ENCODE data around the gene ALDH1A1. TPM values are rescaled to one million over a fixed set of nuclear protein-coding genes. Genes with fewer than 3 reads are reported as not detected.
"Not testable (repeated sequence)": the region's sequence is repeated elsewhere in the genome, so short reads cannot be mapped to it uniquely, and the experiment has no call there.

The ALDH1A1 gene
- total RNA-seq, 4 donors from 2014 or later, result 184 to 561 (median 251) TPM

- Histone ChIP-seq H3K27ac (no peak overlapping the region), H3K4me1 (peaks cover 0 to 11% (median 2%) of the 10 kb centered on the region in 4 donors), H3K27me3 (no peaks in the 10 kb centered on the region), H3K4me3 (no peak overlapping the region), H3K9me3 (no peaks in the 10 kb centered on the region), H3K36me3 (peaks cover 0 to 14% (median 0%) of the 10 kb centered on the region in 3 donors)
- TF ChIP-seq POLR2A (IDR thresholded peaks at IDR 0.05), result no peak
- TF ChIP-seq, protein P1, sequence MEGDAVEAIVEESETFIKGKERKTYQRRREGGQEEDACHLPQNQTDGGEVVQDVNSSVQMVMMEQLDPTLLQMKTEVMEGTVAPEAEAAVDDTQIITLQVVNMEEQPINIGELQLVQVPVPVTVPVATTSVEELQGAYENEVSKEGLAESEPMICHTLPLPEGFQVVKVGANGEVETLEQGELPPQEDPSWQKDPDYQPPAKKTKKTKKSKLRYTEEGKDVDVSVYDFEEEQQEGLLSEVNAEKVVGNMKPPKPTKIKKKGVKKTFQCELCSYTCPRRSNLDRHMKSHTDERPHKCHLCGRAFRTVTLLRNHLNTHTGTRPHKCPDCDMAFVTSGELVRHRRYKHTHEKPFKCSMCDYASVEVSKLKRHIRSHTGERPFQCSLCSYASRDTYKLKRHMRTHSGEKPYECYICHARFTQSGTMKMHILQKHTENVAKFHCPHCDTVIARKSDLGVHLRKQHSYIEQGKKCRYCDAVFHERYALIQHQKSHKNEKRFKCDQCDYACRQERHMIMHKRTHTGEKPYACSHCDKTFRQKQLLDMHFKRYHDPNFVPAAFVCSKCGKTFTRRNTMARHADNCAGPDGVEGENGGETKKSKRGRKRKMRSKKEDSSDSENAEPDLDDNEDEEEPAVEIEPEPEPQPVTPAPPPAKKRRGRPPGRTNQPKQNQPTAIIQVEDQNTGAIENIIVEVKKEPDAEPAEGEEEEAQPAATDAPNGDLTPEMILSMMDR (IDR thresholded peaks at IDR 0.05), result no peak
- no peak for DNase-seq
Observed at GRCh38 chr9:72942451-72942850, 10.4 kb downstream of the ALDH1A1 start.

DNA sequence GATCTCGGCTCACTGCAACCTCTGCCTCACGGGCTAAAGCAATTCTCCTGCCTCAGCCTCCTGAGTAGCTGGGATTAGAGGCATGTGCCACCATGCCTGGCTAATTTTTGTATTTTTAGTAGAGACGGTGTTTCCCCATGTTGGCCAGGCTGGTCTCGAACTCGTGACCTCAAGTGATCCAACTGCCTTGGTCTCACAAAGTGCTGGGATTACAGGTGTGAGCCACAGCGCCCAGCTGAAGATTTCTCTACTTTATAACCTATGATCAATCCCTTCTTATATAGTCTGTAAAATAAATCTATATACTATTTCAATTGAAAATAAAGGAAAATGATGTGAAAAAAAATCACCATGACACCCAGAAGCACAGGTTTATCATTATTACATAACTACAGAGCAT, 13.3 kb downstream of the ALDH1A1 start:
- Histone ChIP-seq H3K4me1 (peaks cover 0 to 19% (median 2%) of the 10 kb centered on the region in 4 donors), H3K36me3 (peaks cover 0 to 14% (median 0%) of the 10 kb centered on the region in 3 donors)
- H3K27ac ChIP-seq, H3K27me3 ChIP-seq, H3K4me3 ChIP-seq, H3K9me3 ChIP-seq, DNase-seq: not testable (repeated sequence)

- no peaks in the 10 kb centered on the region for H3K27me3 ChIP-seq
- H3K36me3 ChIP-seq, result peaks cover 0 to 14% (median 0%) of the 10 kb centered on the region in 3 donors
- peak in 1 of 3 donors; percentile 48 for DNase-seq
- no peak overlapping the region for H3K27ac ChIP-seq
- peaks cover 0 to 26% (median 2%) of the 10 kb centered on the region in 4 donors for H3K4me1 ChIP-seq
- no peak overlapping the region for H3K4me3 ChIP-seq
- H3K9me3 ChIP-seq, result no peaks in the 10 kb centered on the region
- TF ChIP-seq, protein P1 (IDR thresholded peaks at IDR 0.05), result no peak
Observed at GRCh38 chr9:72937545-72937944, 15.3 kb downstream of the ALDH1A1 start.

DNA sequence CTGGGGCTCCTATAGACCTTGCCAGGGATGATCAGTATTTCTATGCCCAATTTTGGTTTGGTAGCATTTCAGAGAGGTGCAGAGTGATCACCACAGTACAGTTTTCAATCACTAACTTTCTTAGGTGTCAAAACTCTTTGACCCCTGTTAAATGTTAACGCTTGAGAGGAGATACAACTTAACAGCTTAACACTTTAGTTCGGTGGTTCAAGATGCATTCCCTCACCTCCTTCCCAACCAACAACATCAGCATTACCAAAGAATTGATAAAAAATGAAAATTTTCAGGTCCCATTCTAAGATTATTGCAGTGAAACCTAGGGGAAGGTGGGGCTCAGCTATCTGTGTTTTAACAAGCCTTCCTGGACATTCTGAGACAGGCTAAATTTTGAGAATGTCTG, 16.2 kb downstream of the ALDH1A1 start:
- H3K27ac ChIP-seq, result no peak overlapping the region
- TF ChIP-seq, protein P1 (IDR thresholded peaks at IDR 0.05), result no peak
- no peak for TF ChIP-seq POLR2A (IDR thresholded peaks at IDR 0.05)
- peaks cover 0 to 26% (median 2%) of the 10 kb centered on the region in 4 donors for H3K4me1 ChIP-seq
- H3K4me3 ChIP-seq, result no peak overlapping the region
- no peaks in the 10 kb centered on the region for H3K27me3 ChIP-seq
- H3K9me3 ChIP-seq, result no peaks in the 10 kb centered on the region
- H3K36me3 ChIP-seq, result peaks cover 0 to 14% (median 0%) of the 10 kb centered on the region in 3 donors
- DNase-seq, result no peak

DNA sequence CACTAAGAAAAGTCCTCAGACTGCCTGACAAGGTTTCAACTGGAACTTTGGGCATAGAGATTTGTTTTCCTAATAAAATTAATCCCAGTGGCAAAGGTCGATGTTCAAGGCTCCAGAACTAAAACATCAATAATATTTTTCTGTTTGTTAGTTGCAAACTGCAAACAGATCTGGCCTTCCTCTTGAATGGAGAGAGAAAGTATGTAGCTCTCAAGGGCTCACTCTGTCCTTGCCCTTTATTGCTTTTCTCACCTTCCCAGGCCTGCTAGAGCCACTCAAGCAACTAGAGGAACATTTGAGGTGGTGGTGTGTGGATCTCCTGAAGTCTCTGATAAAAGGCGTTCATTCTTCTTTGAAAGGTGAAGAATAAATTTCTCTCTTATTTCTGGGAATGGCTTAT, 16.6 kb downstream of the ALDH1A1 start:
- Histone ChIP-seq H3K4me1 (peaks cover 0 to 26% (median 2%) of the 10 kb centered on the region in 4 donors), H3K27me3 (no peaks in the 10 kb centered on the region), H3K36me3 (peaks cover 0 to 14% (median 0%) of the 10 kb centered on the region in 3 donors), H3K4me3 (no peak overlapping the region), H3K9me3 (no peaks in the 10 kb centered on the region), H3K27ac (no peak overlapping the region)
- TF ChIP-seq, protein P1 (IDR thresholded peaks at IDR 0.05), result no peak
- TF ChIP-seq POLR2A (IDR thresholded peaks at IDR 0.05), result no peak
- no peak for DNase-seq

DNA sequence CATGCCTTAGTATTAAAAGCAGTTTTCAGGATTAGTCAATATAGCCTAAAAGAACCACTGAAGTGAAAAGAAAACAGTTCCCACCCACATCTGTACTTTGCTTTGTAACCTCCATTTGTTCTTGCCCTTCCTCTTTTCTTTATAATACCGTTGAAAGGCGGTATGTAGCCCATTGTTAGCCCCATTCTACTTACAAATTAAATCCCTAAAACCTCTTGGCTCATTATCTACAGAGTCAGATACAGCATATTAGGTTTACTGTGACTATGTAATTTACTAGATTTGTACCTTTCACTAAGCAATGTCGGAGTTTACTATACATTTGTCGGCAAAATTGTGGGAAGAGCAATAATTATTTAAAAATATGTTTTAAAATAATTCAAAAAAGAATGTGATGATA, 17.3 kb downstream of the ALDH1A1 start:
- Histone ChIP-seq H3K27me3 (no peaks in the 10 kb centered on the region), H3K9me3 (no peaks in the 10 kb centered on the region), H3K27ac (no peak overlapping the region), H3K4me3 (no peak overlapping the region), H3K4me1 (peaks cover 0 to 26% (median 2%) of the 10 kb centered on the region in 4 donors), H3K36me3 (peaks cover 0 to 18% (median 0%) of the 10 kb centered on the region in 3 donors)
- TF ChIP-seq POLR2A (IDR thresholded peaks at IDR 0.05), result no peak
- TF ChIP-seq, protein P1 (IDR thresholded peaks at IDR 0.05), result no peak
- DNase-seq, result no peak

Measured in Peyer's patch (tissue), 4 donors.